AG04450 (cell line): ENCODE data around the gene SH3D21. TPM values are rescaled to one million over a fixed set of nuclear protein-coding genes. Genes with fewer than 3 reads are reported as not detected.

ENCODE experiments used
- CTCF ChIA-PET: fragments of 300-600, 350-600 bp; formaldehyde crosslinking; extraction: SDS; loops from one replicate; lab custom pipeline; 2022; ENCODE audit warnings: antibody characterized with exemption, inconsistent platforms; lab: Charles Lee
- POLR2A ChIA-PET: fragments of 350-600 bp; formaldehyde crosslinking; extraction: SDS; loops from one replicate; lab custom pipeline; 2021; ENCODE audit warnings: antibody characterized with exemption, inconsistent platforms; lab: Yijun Ruan, JAX
- DNase-seq: peaks from one replicate; pipeline ENCODE4 v3.0.0-alpha.2; 2011; ENCODE audit warnings: low read depth, low spot score
- H3K27ac ChIP-seq: one replicate; pipeline ENCODE4 v1.5.1; 2012; ENCODE audit warnings: low read depth, low read length, control low read depth
- H3K27me3 ChIP-seq: one replicate; pipeline ENCODE4 v1.6.0; 2012; ENCODE audit warnings: low read length; ENCODE audit not compliant: control insufficient read depth, insufficient read depth
- H3K4me3 ChIP-seq: 2 replicates; pipeline ENCODE4 v1.5.1; 2011; ENCODE audit warnings: mild to moderate bottlenecking, low read depth, low read length, control low read depth
- H3K9me3 ChIP-seq: 2 replicates; pipeline ENCODE4 v1.5.1; 2012; ENCODE audit warnings: low read length; ENCODE audit not compliant: control insufficient read depth, insufficient read depth
- CTCF ChIP-seq: IDR thresholded peaks from 2 replicates; pipeline ENCODE4 v1.5.1; 2011; ENCODE audit warnings: low read depth, low read length, control low read depth, inconsistent platforms
- polyA plus RNA-seq: library from polyadenylated mRNA; depleted of rRNA; stranded (reverse); fragments of >200 nt; gene quantifications from 2 replicates; pipeline ENCODE4 v1.2.3, GENCODE V29; 2011

SH3D21 gene
- polyA plus RNA-seq, 1 experiment: 1.3 TPM

DNA sequence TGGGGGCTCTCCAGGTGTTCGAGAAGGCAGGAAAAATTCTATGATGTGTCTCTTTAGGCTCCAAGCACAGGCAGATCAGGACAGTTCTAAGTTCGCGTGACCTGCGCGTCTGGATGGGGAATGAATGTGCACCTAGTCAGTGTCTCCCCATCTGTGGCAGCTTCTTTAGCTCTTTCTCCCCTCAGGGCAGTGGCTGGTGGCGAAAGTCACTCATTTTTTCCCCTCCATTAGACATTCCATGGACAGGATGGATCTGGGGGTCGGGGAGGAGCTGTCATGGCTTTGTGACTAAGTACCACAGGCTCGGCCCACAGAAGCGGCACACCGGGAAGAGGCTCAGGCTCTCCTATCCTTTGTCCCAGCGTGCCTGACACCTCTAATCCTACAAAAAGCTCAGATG lies 48.3 kb downstream of the SH3D21 start:
- no peaks in the 10 kb centered on the region for H3K27me3 ChIP-seq
- no peak for DNase-seq
- POLR2A ChIA-PET: no interaction called here
- no peak for TF ChIP-seq CTCF
- no peaks in the 10 kb centered on the region for H3K9me3 ChIP-seq
- H3K4me3 ChIP-seq: no peak overlapping the region
- CTCF ChIA-PET: interaction anchor here (0.7 to 6.4 kb wide), 3 partner anchors 12 to 69 kb away, joined by 3 to 53 read pairs (median 4); no protein-coding TSS in a partner anchor
- H3K27ac ChIP-seq: no peak overlapping the region

DNA sequence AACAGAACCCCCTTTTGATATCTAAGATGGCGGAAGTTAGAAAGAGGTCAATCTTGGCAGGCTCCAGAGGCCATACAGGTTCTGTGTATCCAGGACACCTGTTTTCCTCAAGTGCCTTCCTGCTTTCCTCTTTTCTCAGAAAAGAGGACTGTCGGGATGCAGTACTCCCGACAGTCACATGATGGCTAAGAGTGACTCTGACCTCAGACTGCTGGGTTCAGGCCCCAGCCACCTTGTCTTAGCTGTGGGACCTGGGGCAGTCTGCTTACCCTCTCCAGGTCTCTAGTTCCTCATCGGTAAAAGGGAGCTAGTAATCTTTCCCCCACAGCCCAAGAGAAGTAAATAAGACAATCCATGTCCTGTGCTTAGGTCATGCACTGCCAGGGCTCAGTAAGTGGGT lies 49.6 kb downstream of the SH3D21 start:
- DNase-seq: no peak
- ChIA-PET CTCF (interaction anchor here (1.1 to 1.4 kb wide), 3 partner anchors 12 to 13 kb away, joined by 4 to 6 read pairs (median 4); no protein-coding TSS in a partner anchor), POLR2A (interaction anchor here (0.5 to 0.7 kb wide), 2 partner anchors 11 to 62 kb away, joined by 4 to 5 read pairs; no protein-coding TSS in a partner anchor)
- Histone ChIP-seq H3K9me3 (no peaks in the 10 kb centered on the region), H3K27me3 (no peaks in the 10 kb centered on the region), H3K4me3 (no peak overlapping the region), H3K27ac (no peak overlapping the region)
- TF ChIP-seq CTCF: no peak

GRCh38 chr1:36358514-36359084 lies 52.4 kb downstream of the SH3D21 start:
- Histone ChIP-seq H3K27me3 (no peaks in the 10 kb centered on the region), H3K9me3 (no peaks in the 10 kb centered on the region), H3K4me3 (no peak overlapping the region), H3K27ac (no peak overlapping the region)
- TF ChIP-seq CTCF: no peak
- ChIA-PET CTCF (interaction anchor here (3.2 kb wide), 1 partner anchor 10 kb away, joined by 22 read pairs; no protein-coding TSS in a partner anchor), POLR2A (no interaction called here)
- no peak for DNase-seq

- no peaks in the 10 kb centered on the region for H3K9me3 ChIP-seq
- peak overlapping the region; percentile 47 for H3K27ac ChIP-seq
- no peak for TF ChIP-seq CTCF
- no peak for DNase-seq
- no peaks in the 10 kb centered on the region for H3K27me3 ChIP-seq
- ChIA-PET POLR2A (no interaction called here), CTCF (interaction anchor here (0.7 to 3.2 kb wide), 2 partner anchors 9 to 24 kb away, joined by 3 to 22 read pairs; no protein-coding TSS in a partner anchor)
- H3K4me3 ChIP-seq: no peak overlapping the region
These were observed 53.2 kb downstream of the SH3D21 start for GRCh38 chr1:36359383-36359782.

- no peak for TF ChIP-seq CTCF
- H3K27ac ChIP-seq: peak overlapping the region; percentile 47
- POLR2A ChIA-PET: no interaction called here
- H3K27me3 ChIP-seq: no peaks in the 10 kb centered on the region
- CTCF ChIA-PET: interaction anchor here (0.7 to 3.2 kb wide), 2 partner anchors 9 to 24 kb away, joined by 3 to 22 read pairs; no protein-coding TSS in a partner anchor
- no peak overlapping the region for H3K4me3 ChIP-seq
- no peak for DNase-seq
- no peaks in the 10 kb centered on the region for H3K9me3 ChIP-seq
These were observed 53.9 kb downstream of the SH3D21 start for GRCh38 chr1:36359911-36360550.
